Sigmoid colon (tissue), 7 donors: ENCODE results near the gene ASPM. TPM values are rescaled to one million over a fixed set of nuclear protein-coding genes. Genes with fewer than 3 reads are reported as not detected.
A peak's percentile ranks its signal among the peaks of the same experiment; 100 is the strongest.

Source experiments
- DNase-seq: peaks from one replicate; pipeline ENCODE4 v3.0.0-alpha.2; 2019
- H3K27ac ChIP-seq, 4 donors: fragments of 200-600 bp; sonication (generic); one replicate each; pipeline ENCODE4 v1.5.1; 2016 to 2019; ENCODE audit warnings: mild to moderate bottlenecking in 1 of 4
- H3K27me3 ChIP-seq, 3 donors: fragments of 200-600 bp; sonication (generic); one replicate each; pipeline ENCODE4 v1.5.1; 2019; ENCODE audit warnings: mild to moderate bottlenecking in 1 of 3
- H3K36me3 ChIP-seq, 4 donors: fragments of 200-600 bp; sonication (generic); one replicate each; pipeline ENCODE4 v1.5.1; 2016 to 2019
- H3K4me1 ChIP-seq, 4 donors: fragments of 200-600 bp; sonication (generic); one replicate each; pipeline ENCODE4 v1.5.1; 2017 to 2019
- H3K4me3 ChIP-seq, 4 donors: fragments of 200-600 bp; sonication (generic); one replicate each; pipeline ENCODE4 v1.5.1; 2017 to 2019; ENCODE audit warnings: mild to moderate bottlenecking in 2 of 4, moderate library complexity in 1 of 4
- H3K9me3 ChIP-seq, 4 donors: fragments of 200-600 bp in 3 of 4; sonication (generic) in 3 of 4; one replicate each; pipeline versions ENCODE4 v1.5.1 to v1.6.1; 2013 to 2019
- CTCF ChIP-seq, 4 experiments: fragments of 450-650 bp in 3 of 4; fragments of 200-600 bp in 1 of 4; IDR thresholded peaks; one replicate each; pipeline ENCODE4 v1.5.1; 2016 to 2019; ENCODE audit warnings: antibody characterized with exemption in 4 of 4, mild to moderate bottlenecking in 3 of 4, moderate library complexity in 2 of 4
- EP300 ChIP-seq, 4 donors: sonication (generic); formaldehyde crosslinking; IDR thresholded peaks; one replicate each; pipeline ENCODE4 v1.6.1; 2017; ENCODE audit warnings: antibody characterized with exemption in 4 of 4
- POLR2A ChIP-seq, 2 donors: fragments of 450-650 bp; IDR thresholded peaks; one replicate each; pipeline ENCODE4 v1.6.1; 2016; ENCODE audit warnings: antibody characterized with exemption in 2 of 2, mild to moderate bottlenecking in 2 of 2, moderate library complexity in 2 of 2
- POLR2AphosphoS5 ChIP-seq, 4 donors: sonication (generic); formaldehyde crosslinking; IDR thresholded peaks; one replicate each; pipeline ENCODE4 v1.6.1; 2017; ENCODE audit warnings: antibody characterized with exemption in 4 of 4
- WGBS, 2 donors: extraction: QIAGEN DNeasy Blood & Tissue Kit; methylation state at CpG; one replicate each; pipeline ENCODE4 v1.1.7; 2013; 5-methylcytosine and 5-hydroxymethylcytosine counted together
- intact Hi-C: fragments of 100-400 bp; cut with DNase I; formaldehyde crosslinking; loops from one replicate; pipeline ENCODE4 v1.15.1; 2023
- polyA plus RNA-seq, 3 donors: library from polyadenylated mRNA; stranded (reverse); fragments of 200-250 nt; gene quantifications; one replicate each; pipeline ENCODE4 v1.2.3, GENCODE V29; 2013
- total RNA-seq, 4 donors: library from RNA; depleted of rRNA; stranded (reverse); fragments of >200 nt; gene quantifications; one replicate each; pipeline ENCODE4 v1.1.0, GENCODE V29; 2016
- donor health status: healthy with polysubstance abuse.
- donor health status: Bipolar disorder and iron deficiency.
- donor health status: healthy.

The ASPM gene
- total RNA-seq (under 1 TPM; under 0.01 to 0.83 (median 0.70) TPM), polyA plus RNA-seq (1 to 10 TPM in 1 of 3 donors, under 1 TPM in 2; 0.60 to 5.9 (median 0.69) TPM)

- no peaks in the 10 kb centered on the region for H3K36me3 ChIP-seq
- 0 to 1% methylated on average over 67 of the region's 67 CpGs for WGBS, 2 donors
- peak within 1 kb of the TSS in 2 of 4 donors; percentile 38 to 61 for H3K27ac ChIP-seq
- peak; percentile 97 for DNase-seq
- intact Hi-C loops = no loop called here
- peaks cover 0 to 10% (median 8%) of the 10 kb centered on the region in 4 donors for H3K4me1 ChIP-seq
- H3K4me3 ChIP-seq = peak within 1 kb of the TSS; percentile 32 to 73 (median 60)
- peaks cover 0 to 36% (median 6%) of the 10 kb centered on the region in 3 donors for H3K27me3 ChIP-seq
- H3K9me3 ChIP-seq = no peaks in the 10 kb centered on the region
- no peak for TF ChIP-seq CTCF (IDR thresholded peaks at IDR 0.05)
- TF ChIP-seq POLR2AphosphoS5 (IDR thresholded peaks at IDR 0.05) = peak in 1 of 4 donors; percentile 30
These were observed at the start of gene ASPM for GRCh38 chr1:197146101-197147095. Gene ASPM, minus strand, starts transcription at chr1:197146669. Its CDS starts 232 bp downstream, at chr1:197146437.

- TF ChIP-seq CTCF (IDR thresholded peaks at IDR 0.05) = no peak
- no peak for TF ChIP-seq EP300 (IDR thresholded peaks at IDR 0.05)
- TF ChIP-seq POLR2AphosphoS5 (IDR thresholded peaks at IDR 0.05) = no peak
- no peak for TF ChIP-seq POLR2A (IDR thresholded peaks at IDR 0.05)
- no peaks in the 10 kb centered on the region for H3K9me3 ChIP-seq
- intact Hi-C loops = no loop called here
- no peaks in the 10 kb centered on the region for H3K27me3 ChIP-seq
- peaks cover 0 to 41% (median 38%) of the 10 kb centered on the region in 4 donors for H3K4me1 ChIP-seq
- no peak overlapping the region for H3K4me3 ChIP-seq
- peaks cover 0 to 16% (median 4%) of the 10 kb centered on the region in 4 donors for H3K36me3 ChIP-seq
- H3K27ac ChIP-seq = no peak overlapping the region
- no peak for DNase-seq
These were observed 48.6 kb upstream of the ASPM start for GRCh38 chr1:197195100-197195499.

GRCh38 chr1:197184190-197184589 lies 37.7 kb upstream of the ASPM start:
- TF ChIP-seq POLR2A (IDR thresholded peaks at IDR 0.05) (no peak), POLR2AphosphoS5 (IDR thresholded peaks at IDR 0.05) (no peak), EP300 (IDR thresholded peaks at IDR 0.05) (no peak), CTCF (IDR thresholded peaks at IDR 0.05) (no peak)
- intact Hi-C loops = no loop called here
- H3K4me1 ChIP-seq = peaks cover 0 to 12% (median 6%) of the 10 kb centered on the region in 4 donors
- DNase-seq = no peak
- 97 to 99% methylated on average over 1 of the region's 1 CpG for WGBS, 2 donors
- H3K9me3 ChIP-seq = no peaks in the 10 kb centered on the region
- no peak overlapping the region for H3K4me3 ChIP-seq
- no peak overlapping the region for H3K27ac ChIP-seq
- peaks cover 14 to 73% (median 25%) of the 10 kb centered on the region in 4 donors for H3K36me3 ChIP-seq
- H3K27me3 ChIP-seq = no peaks in the 10 kb centered on the region

- Histone ChIP-seq H3K9me3 (no peaks in the 10 kb centered on the region), H3K4me3 (no peak overlapping the region), H3K27ac (no peak overlapping the region), H3K27me3 (no peaks in the 10 kb centered on the region), H3K4me1 (peaks cover 0 to 12% (median 6%) of the 10 kb centered on the region in 4 donors), H3K36me3 (peaks cover 10 to 73% (median 23%) of the 10 kb centered on the region in 4 donors)
- intact Hi-C loops = no loop called here
- 85 to 86% methylated on average over 5 of the region's 5 CpGs for WGBS, 2 donors
- no peak for DNase-seq
- TF ChIP-seq CTCF (IDR thresholded peaks at IDR 0.05) = no peak
- TF ChIP-seq EP300 (IDR thresholded peaks at IDR 0.05) = no peak
- no peak for TF ChIP-seq POLR2AphosphoS5 (IDR thresholded peaks at IDR 0.05)
- TF ChIP-seq POLR2A (IDR thresholded peaks at IDR 0.05) = no peak
These were observed 36.8 kb upstream of the ASPM start for GRCh38 chr1:197183195-197183748.
